Measurements from ENCODE around the gene P2RY6.
A peak's percentile ranks its signal among the peaks of the same experiment; 100 is the strongest.

The P2RY6 gene

GRCh38 chr11:73243093-73243485 lies 29.0 kb upstream of the P2RY6 start:
- peaks cover 51% of the 10 kb centered on the region for H3K27me3 Mint-ChIP-seq
- no peaks in the 10 kb centered on the region for H3K36me3 Mint-ChIP-seq
- H3K4me1 Mint-ChIP-seq = peaks cover 7% of the 10 kb centered on the region
- H3K9me3 Mint-ChIP-seq = no peaks in the 10 kb centered on the region
- no peak for DNase-seq
- CTCF ChIA-PET = interaction anchor here (0.6 to 3.4 kb wide), 6 partner anchors 7 to 712 kb away, joined by 3 to 19 read pairs (median 5); no protein-coding TSS in a partner anchor
- no peak overlapping the region for H3K4me3 Mint-ChIP-seq
- no peak overlapping the region for H3K27ac Mint-ChIP-seq

- Mint-ChIP-seq H3K27me3 (peaks cover 51% of the 10 kb centered on the region), H3K36me3 (no peaks in the 10 kb centered on the region), H3K4me3 (no peak overlapping the region), H3K9me3 (no peaks in the 10 kb centered on the region), H3K27ac (no peak overlapping the region), H3K4me1 (peaks cover 7% of the 10 kb centered on the region)
- CTCF ChIA-PET = interaction anchor here (0.6 to 3.4 kb wide), 5 partner anchors 8 to 77 kb away, joined by 3 to 19 read pairs (median 3); no protein-coding TSS in a partner anchor
- DNase-seq = peak; percentile 6
Measured at GRCh38 chr11:73244589-73245240, 27.4 kb upstream of the P2RY6 start.

- H3K4me1 Mint-ChIP-seq = peaks cover 7% of the 10 kb centered on the region
- H3K36me3 Mint-ChIP-seq = no peaks in the 10 kb centered on the region
- CTCF ChIA-PET = interaction anchor here (0.6 to 3.4 kb wide), 3 partner anchors 9 to 77 kb away, joined by 3 to 19 read pairs (median 3); no protein-coding TSS in a partner anchor
- peaks cover 43% of the 10 kb centered on the region for H3K27me3 Mint-ChIP-seq
- no peak overlapping the region for H3K4me3 Mint-ChIP-seq
- H3K9me3 Mint-ChIP-seq = no peaks in the 10 kb centered on the region
- no peak for DNase-seq
- no peak overlapping the region for H3K27ac Mint-ChIP-seq
Measured at GRCh38 chr11:73245461-73245860, 26.7 kb upstream of the P2RY6 start.

- peak; percentile 8 for DNase-seq
- CTCF ChIA-PET = interaction anchor here (3.4 kb wide), 1 partner anchor 10 kb away, joined by 19 read pairs; no protein-coding TSS in a partner anchor
- H3K27ac Mint-ChIP-seq = no peak overlapping the region
- H3K36me3 Mint-ChIP-seq = no peaks in the 10 kb centered on the region
- H3K4me3 Mint-ChIP-seq = no peak overlapping the region
- H3K9me3 Mint-ChIP-seq = no peaks in the 10 kb centered on the region
- peaks cover 35% of the 10 kb centered on the region for H3K27me3 Mint-ChIP-seq
- peaks cover 7% of the 10 kb centered on the region for H3K4me1 Mint-ChIP-seq
Measured at GRCh38 chr11:73246303-73246702, 25.8 kb upstream of the P2RY6 start.

GRCh38 chr11:73248526-73249185 lies 23.5 kb upstream of the P2RY6 start:
- Mint-ChIP-seq H3K27ac (no peak overlapping the region), H3K27me3 (peaks cover 16% of the 10 kb centered on the region), H3K4me1 (peaks cover 7% of the 10 kb centered on the region), H3K36me3 (no peaks in the 10 kb centered on the region), H3K4me3 (no peak overlapping the region), H3K9me3 (no peaks in the 10 kb centered on the region)
- CTCF ChIA-PET = no interaction called here
- peak; percentile 19 for DNase-seq

GRCh38 chr11:73249304-73249703 lies 22.8 kb upstream of the P2RY6 start:
- peaks cover 16% of the 10 kb centered on the region for H3K27me3 Mint-ChIP-seq
- CTCF ChIA-PET = no interaction called here
- H3K4me3 Mint-ChIP-seq = no peak overlapping the region
- H3K36me3 Mint-ChIP-seq = no peaks in the 10 kb centered on the region
- no peaks in the 10 kb centered on the region for H3K9me3 Mint-ChIP-seq
- peaks cover 7% of the 10 kb centered on the region for H3K4me1 Mint-ChIP-seq
- DNase-seq = no peak
- H3K27ac Mint-ChIP-seq = no peak overlapping the region

- H3K4me3 Mint-ChIP-seq = no peak overlapping the region
- DNase-seq = peak; percentile 40
- no peaks in the 10 kb centered on the region for H3K9me3 Mint-ChIP-seq
- CTCF ChIA-PET = no interaction called here
- H3K27me3 Mint-ChIP-seq = peaks cover 11% of the 10 kb centered on the region
- H3K36me3 Mint-ChIP-seq = no peaks in the 10 kb centered on the region
- peaks cover 7% of the 10 kb centered on the region for H3K4me1 Mint-ChIP-seq
- peak overlapping the region; percentile 13 for H3K27ac Mint-ChIP-seq
Measured at GRCh38 chr11:73249853-73250783, 22.0 kb upstream of the P2RY6 start.

GRCh38 chr11:73252577-73253191 lies 19.5 kb upstream of the P2RY6 start:
- CTCF ChIA-PET = interaction anchor here (1.0 to 1.2 kb wide), 4 partner anchors 8 to 15 kb away, joined by 3 to 5 read pairs (median 4); no protein-coding TSS in a partner anchor
- Mint-ChIP-seq H3K36me3 (no peaks in the 10 kb centered on the region), H3K27ac (no peak overlapping the region), H3K27me3 (peaks cover 9% of the 10 kb centered on the region), H3K4me3 (no peak overlapping the region), H3K9me3 (no peaks in the 10 kb centered on the region), H3K4me1 (no peaks in the 10 kb centered on the region)
- peak; percentile 50 for DNase-seq

GRCh38 chr11:73257342-73258103 lies 14.6 kb upstream of the P2RY6 start:
- peaks cover 40% of the 10 kb centered on the region for H3K27me3 Mint-ChIP-seq
- no peak overlapping the region for H3K27ac Mint-ChIP-seq
- no peak overlapping the region for H3K4me3 Mint-ChIP-seq
- H3K36me3 Mint-ChIP-seq = no peaks in the 10 kb centered on the region
- CTCF ChIA-PET = no interaction called here
- H3K9me3 Mint-ChIP-seq = no peaks in the 10 kb centered on the region
- no peaks in the 10 kb centered on the region for H3K4me1 Mint-ChIP-seq
- no peak for DNase-seq

GRCh38 chr11:73258104-73259035 lies 13.8 kb upstream of the P2RY6 start:
- no peaks in the 10 kb centered on the region for H3K9me3 Mint-ChIP-seq
- CTCF ChIA-PET = interaction anchor here (1.8 kb wide), 1 partner anchor 15 kb away, joined by 5 read pairs; no protein-coding TSS in a partner anchor
- no peak for DNase-seq
- H3K36me3 Mint-ChIP-seq = no peaks in the 10 kb centered on the region
- no peak overlapping the region for H3K27ac Mint-ChIP-seq
- H3K4me1 Mint-ChIP-seq = no peaks in the 10 kb centered on the region
- no peak overlapping the region for H3K4me3 Mint-ChIP-seq
- H3K27me3 Mint-ChIP-seq = peaks cover 48% of the 10 kb centered on the region

GRCh38 chr11:73259406-73260126 lies 12.6 kb upstream of the P2RY6 start:
- CTCF ChIA-PET = interaction anchor here (1.0 to 1.8 kb wide), 3 partner anchors 16 to 30 kb away, joined by 3 to 5 read pairs (median 3); no protein-coding TSS in a partner anchor

GRCh38 chr11:73260127-73260457 lies 12.0 kb upstream of the P2RY6 start:
- H3K4me1 Mint-ChIP-seq = no peaks in the 10 kb centered on the region
- no peak for DNase-seq
- peaks cover 65% of the 10 kb centered on the region for H3K27me3 Mint-ChIP-seq
- no peak overlapping the region for H3K27ac Mint-ChIP-seq
- H3K4me3 Mint-ChIP-seq = no peak overlapping the region
- no peaks in the 10 kb centered on the region for H3K9me3 Mint-ChIP-seq
- H3K36me3 Mint-ChIP-seq = no peaks in the 10 kb centered on the region
- CTCF ChIA-PET = interaction anchor here (1.0 to 1.2 kb wide), 2 partner anchors 24 to 29 kb away, joined by 3 read pairs; no protein-coding TSS in a partner anchor

More at GRCh38 chr11:73259406-73260126, 12.6 kb upstream of the P2RY6 start:
- Mint-ChIP-seq H3K4me3 (no peak overlapping the region), H3K27ac (peak overlapping the region; percentile 29), H3K4me1 (no peaks in the 10 kb centered on the region), H3K36me3 (no peaks in the 10 kb centered on the region), H3K27me3 (peaks cover 60% of the 10 kb centered on the region), H3K9me3 (no peaks in the 10 kb centered on the region)
- DNase-seq = no peak

All from activated naive CD4-positive, alpha-beta T cell treated with anti-CD3 and anti-CD28 coated beads, Interleukin-2, amount 10 ng/mL, durations not matched to agents 7 days and 5 days (primary cell).